ENCODE data around the gene SUN2.

- TF ChIP-seq CTCF (conservative IDR thresholded peaks at IDR 0.05) (no peak), EZH2 (IDR thresholded peaks at IDR 0.05; ENCODE audit: low read depth) (no peak)
Observed at GRCh38 chr22:38732251-38732815, 23.5 kb downstream of the SUN2 start.

All from PC-9 (cell line).